Endodermal cell (in vitro differentiated cells): ENCODE results near the gene SLC9C2. TPM values are rescaled to one million over a fixed set of nuclear protein-coding genes. Genes with fewer than 3 reads are reported as not detected.
"Not testable (repeated sequence)": the region's sequence is repeated elsewhere in the genome, so short reads cannot be mapped to it uniquely, and the experiment has no call there.

ENCODE experiments used
- DNase-seq: peaks from one replicate; pipeline ENCODE4 v3.0.0-alpha.2; 2017
- H3K27ac ChIP-seq: 2 replicates; pipeline ENCODE4 v1.5.1; 2013; ENCODE audit warnings: mild to moderate bottlenecking, low read depth, low read length, moderate library complexity
- H3K27me3 ChIP-seq: 2 replicates; pipeline ENCODE4 v1.6.1; 2013; ENCODE audit warnings: mild to moderate bottlenecking, low read length, moderate library complexity; ENCODE audit not compliant: insufficient read depth, control insufficient read depth, poor library complexity, severe bottlenecking
- H3K36me3 ChIP-seq: 2 replicates; pipeline ENCODE4 v1.7.0; 2013; ENCODE audit warnings: mild to moderate bottlenecking, low read length, moderate library complexity; ENCODE audit not compliant: control insufficient read depth, insufficient read depth
- H3K4me1 ChIP-seq: one replicate; pipeline ENCODE4 v1.7.0; 2013; ENCODE audit warnings: low read length; ENCODE audit not compliant: control insufficient read depth, insufficient read depth
- H3K4me3 ChIP-seq: 2 replicates; pipeline ENCODE4 v1.5.1; 2013; ENCODE audit warnings: mild to moderate bottlenecking, low read length, moderate library complexity
- H3K9ac ChIP-seq: 2 replicates; pipeline ENCODE4 v1.6.1; 2013; ENCODE audit warnings: mild to moderate bottlenecking, low read length, moderate library complexity; ENCODE audit not compliant: poor library complexity, severe bottlenecking; ENCODE audit errors: extremely low read depth
- H3K9me3 ChIP-seq: 2 replicates; pipeline ENCODE4 v1.6.1; 2013; ENCODE audit warnings: mild to moderate bottlenecking, low read length, moderate library complexity; ENCODE audit not compliant: control insufficient read depth
- H3K27ac Mint-ChIP-seq: 2 replicates; pipeline ENCODE4 v1.8.0; 2020; ENCODE audit warnings: mixed read lengths
- H3K27me3 Mint-ChIP-seq: 2 replicates; pipeline ENCODE4 v1.8.0; 2021; ENCODE audit warnings: mild to moderate bottlenecking, mixed read lengths; ENCODE audit not compliant: insufficient read depth
- H3K36me3 Mint-ChIP-seq: 2 replicates; pipeline ENCODE4 v1.8.0; 2020; ENCODE audit warnings: low read depth, mixed read lengths
- H3K4me1 Mint-ChIP-seq: 2 replicates; pipeline ENCODE4 v1.8.0; 2020; ENCODE audit warnings: mixed read lengths
- H3K4me3 Mint-ChIP-seq: 2 replicates; pipeline ENCODE4 v1.8.0; 2020; ENCODE audit warnings: mild to moderate bottlenecking, moderate library complexity, mixed read lengths
- H3K9me3 Mint-ChIP-seq: 2 replicates; pipeline ENCODE4 v1.8.0; 2020; ENCODE audit warnings: mild to moderate bottlenecking, mixed read lengths
- CTCF ChIP-seq: fragments of 200-600 bp; sonication (generic); conservative IDR thresholded peaks from 2 replicates; pipeline ENCODE4 v1.5.0; 2021; ENCODE audit warnings: antibody characterized with exemption, mild to moderate bottlenecking
- WGBS, 2 experiments: methylation state at CpG; one replicate each; pipeline versions ENCODE4 v1.1.5 to v1.1.7; 2013; ENCODE audit warnings: missing lambda C conversion rate in 2 of 2, mixed read lengths in 1 of 2; ENCODE audit not compliant: insufficient coverage in 1 of 2, insufficient read length in 1 of 2; 5-methylcytosine and 5-hydroxymethylcytosine counted together
- total RNA-seq, 2 donors: library from RNA; stranded (reverse); fragmentation: NEBNext Ultra II Directional in 1 of 2; extraction: Animal tissue kit (Norgen Biotek cat#: 25700) in 1 of 2; gene quantifications; 2 replicates in 1 of 2; 3 replicates in 1 of 2; pipeline ENCODE4 v1.2.1, GENCODE V29; 2021

The SLC9C2 gene
- total RNA-seq, 2 donors from 2014 or later: not detected

- WGBS, 2 experiments: 90% methylated on average over 2 to 4 of the region's 4 CpGs
- no peak for DNase-seq
- TF ChIP-seq CTCF: no peak
- H3K9me3 ChIP-seq: peaks cover 43% of the 10 kb centered on the region
- peaks cover 68% of the 10 kb centered on the region for H3K9me3 Mint-ChIP-seq
- no peak overlapping the region for H3K27ac ChIP-seq
- no peak overlapping the region for H3K27ac Mint-ChIP-seq
- peaks cover 4% of the 10 kb centered on the region for H3K27me3 Mint-ChIP-seq
- H3K27me3 ChIP-seq: no peaks in the 10 kb centered on the region
- H3K4me1 ChIP-seq: no peaks in the 10 kb centered on the region
- no peak overlapping the region for H3K9ac ChIP-seq
- no peaks in the 10 kb centered on the region for H3K36me3 ChIP-seq
- peaks cover 10% of the 10 kb centered on the region for H3K4me1 Mint-ChIP-seq
- no peak overlapping the region for H3K4me3 Mint-ChIP-seq
- H3K4me3 ChIP-seq: no peak overlapping the region
- peaks cover 12% of the 10 kb centered on the region for H3K36me3 Mint-ChIP-seq
These were observed 14.0 kb upstream of the SLC9C2 start for GRCh38 chr1:173616859-173617258.

- 93 to 99% methylated on average over 13 to 32 of the region's 32 CpGs for WGBS, 2 experiments
- H3K9ac ChIP-seq, H3K27ac ChIP-seq, H3K27me3 ChIP-seq, H3K36me3 Mint-ChIP-seq, H3K4me1 ChIP-seq, H3K4me3 ChIP-seq, H3K27me3 Mint-ChIP-seq, DNase-seq, H3K4me3 Mint-ChIP-seq, H3K27ac Mint-ChIP-seq, H3K4me1 Mint-ChIP-seq, H3K36me3 ChIP-seq: not testable (repeated sequence)
- peaks cover 66% of the 10 kb centered on the region for H3K9me3 Mint-ChIP-seq
- peaks cover 32% of the 10 kb centered on the region for H3K9me3 ChIP-seq
These were observed 10.2 kb upstream of the SLC9C2 start for GRCh38 chr1:173613086-173613485.

- TF ChIP-seq CTCF: no peak
- Histone ChIP-seq H3K9ac (no peak overlapping the region), H3K4me3 (no peak overlapping the region), H3K4me1 (no peaks in the 10 kb centered on the region), H3K9me3 (peaks cover 25% of the 10 kb centered on the region), H3K36me3 (no peaks in the 10 kb centered on the region), H3K27me3 (no peaks in the 10 kb centered on the region), H3K27ac (no peak overlapping the region)
- Mint-ChIP-seq H3K9me3 (peaks cover 44% of the 10 kb centered on the region), H3K4me3 (no peak overlapping the region), H3K4me1 (no peaks in the 10 kb centered on the region), H3K27me3 (peaks cover 3% of the 10 kb centered on the region), H3K36me3 (no peaks in the 10 kb centered on the region), H3K27ac (no peak overlapping the region)
- WGBS, 2 experiments: 83 to 96% methylated on average over 1 to 4 of the region's 4 CpGs
- no peak for DNase-seq
These were observed 5.8 kb upstream of the SLC9C2 start for GRCh38 chr1:173608503-173609216.

- Histone ChIP-seq H3K36me3 (no peaks in the 10 kb centered on the region), H3K4me3 (no peak overlapping the region), H3K9me3 (no peaks in the 10 kb centered on the region), H3K27me3 (no peaks in the 10 kb centered on the region), H3K9ac (no peak overlapping the region), H3K4me1 (no peaks in the 10 kb centered on the region), H3K27ac (no peak overlapping the region)
- Mint-ChIP-seq H3K9me3 (no peaks in the 10 kb centered on the region), H3K27me3 (no peaks in the 10 kb centered on the region), H3K4me1 (peaks cover 6% of the 10 kb centered on the region), H3K36me3 (no peaks in the 10 kb centered on the region), H3K4me3 (no peak overlapping the region), H3K27ac (no peak overlapping the region)
- no peak for DNase-seq
- WGBS, 2 experiments: 96% methylated on average over 2 of the region's 2 CpGs; no CpG with 5 or more reads in 1 of the 2 experiments
- no peak for TF ChIP-seq CTCF
These were observed 1.3 kb downstream of the SLC9C2 start for GRCh38 chr1:173601588-173601987.
